HepG2 (cell line): ENCODE results near the gene KDM2B. TPM values are rescaled to one million over a fixed set of nuclear protein-coding genes. Genes with fewer than 3 reads are reported as not detected.
A peak's percentile ranks its signal among the peaks of the same experiment; 100 is the strongest.

ENCODE experiments used
- CBX5 ChIP-seq: sonication (generic); formaldehyde crosslinking; IDR thresholded peaks from 2 replicates; pipeline ENCODE4 v1.4.0; 2020; ENCODE audit warnings: missing genetic modification reagents, borderline replicate concordance
- HMG20B ChIP-seq: conservative IDR thresholded peaks from 2 replicates; pipeline ENCODE4 v1.6.1; 2016; ENCODE audit warnings: missing genetic modification reagents, missing compliant biosample characterization
- XBP1 ChIP-seq: sonication (generic); formaldehyde crosslinking; IDR thresholded peaks from 2 replicates; pipeline ENCODE4 v1.5.0; 2020; ENCODE audit warnings: missing genetic modification reagents
- ZBTB7A ChIP-seq: sonication (generic); formaldehyde crosslinking; IDR thresholded peaks from 2 replicates; pipeline ENCODE4 v1.8.0; 2022; ENCODE audit warnings: mild to moderate bottlenecking, missing genetic modification reagents
- ZNF263 ChIP-seq: sonication (generic); formaldehyde crosslinking; IDR thresholded peaks from 2 replicates; pipeline ENCODE4 v1.4.0; 2020; ENCODE audit warnings: missing genetic modification reagents
- ZNF34 ChIP-seq: sonication (generic); formaldehyde crosslinking; IDR thresholded peaks from 2 replicates; pipeline ENCODE4 v1.4.0; 2020; ENCODE audit warnings: mild to moderate bottlenecking, missing genetic modification reagents, borderline replicate concordance
- ZNF549 ChIP-seq: sonication (generic); formaldehyde crosslinking; IDR thresholded peaks from 2 replicates; pipeline ENCODE4 v1.5.0; 2020; ENCODE audit warnings: missing genetic modification reagents
- ZNF550 ChIP-seq: sonication (generic); formaldehyde crosslinking; IDR thresholded peaks from 2 replicates; pipeline ENCODE4 v1.4.0; 2020; ENCODE audit warnings: mild to moderate bottlenecking, missing genetic modification reagents, borderline replicate concordance
- ZNF83 ChIP-seq: sonication (generic); formaldehyde crosslinking; IDR thresholded peaks from 2 replicates; pipeline ENCODE4 v1.4.0; 2020; ENCODE audit warnings: missing genetic modification reagents, mild to moderate bottlenecking, borderline replicate concordance
- polyA plus RNA-seq, 8 experiments: library from polyadenylated mRNA; depleted of rRNA in 3 of 8; stranded (reverse) in 7 of 8; unstranded in 1 of 8; fragments of >200 nt; fragmentation: Illumina TruSeq in 4 of 8; extraction: Trizol in 4 of 8; gene quantifications; 2 replicates each; pipeline versions ENCODE4 v1.2.1 to v1.2.3, GENCODE V29; 2011 to 2016; ENCODE audit warnings: low read depth in 4 of 8, missing spikeins in 1 of 8, mixed read lengths in 1 of 8; ENCODE audit not compliant: insufficient read depth in 1 of 8
- total RNA-seq, 5 experiments: library from RNA; depleted of rRNA; stranded (reverse); fragments of >200 nt; fragmentation: Illumina TruSeq; extraction: Trizol; gene quantifications; 2 replicates each; pipeline ENCODE4 v1.2.3, GENCODE V29; 2016; ENCODE audit warnings: low read depth in 1 of 5
- TF ChIP-seq, protein P1 (sequence below): sonication (generic); formaldehyde crosslinking; IDR thresholded peaks from 2 replicates; pipeline ENCODE4 v1.4.0; 2020; ENCODE audit warnings: missing genetic modification reagents, borderline replicate concordance
- TF ChIP-seq, protein P2 (sequence below): sonication (generic); formaldehyde crosslinking; IDR thresholded peaks from 2 replicates; pipeline ENCODE4 v1.4.0; 2020; ENCODE audit warnings: mild to moderate bottlenecking, missing genetic modification reagents
- TF ChIP-seq, protein P3 (sequence below): sonication (generic); formaldehyde crosslinking; IDR thresholded peaks from 2 replicates; pipeline ENCODE4 v1.5.1; 2020; ENCODE audit warnings: mild to moderate bottlenecking, missing genetic modification reagents, moderate library complexity
- TF ChIP-seq, protein P4 (sequence below): sonication (generic); formaldehyde crosslinking; IDR thresholded peaks from 2 replicates; pipeline ENCODE4 v1.9.0; 2021; ENCODE audit warnings: missing genetic modification reagents, mild to moderate bottlenecking, borderline replicate concordance
- TF ChIP-seq, protein P5 (sequence below): sonication (generic); formaldehyde crosslinking; IDR thresholded peaks from 2 replicates; pipeline ENCODE4 v1.5.1; 2020; ENCODE audit warnings: missing genetic modification reagents, mild to moderate bottlenecking, borderline replicate concordance

The KDM2B gene
- total and polyA plus RNA-seq, 2 of the 13 experiments (the other 11 are each of a cell fraction or from before 2014, with no cell fraction given): 17.5 to 26.1 TPM

DNA sequence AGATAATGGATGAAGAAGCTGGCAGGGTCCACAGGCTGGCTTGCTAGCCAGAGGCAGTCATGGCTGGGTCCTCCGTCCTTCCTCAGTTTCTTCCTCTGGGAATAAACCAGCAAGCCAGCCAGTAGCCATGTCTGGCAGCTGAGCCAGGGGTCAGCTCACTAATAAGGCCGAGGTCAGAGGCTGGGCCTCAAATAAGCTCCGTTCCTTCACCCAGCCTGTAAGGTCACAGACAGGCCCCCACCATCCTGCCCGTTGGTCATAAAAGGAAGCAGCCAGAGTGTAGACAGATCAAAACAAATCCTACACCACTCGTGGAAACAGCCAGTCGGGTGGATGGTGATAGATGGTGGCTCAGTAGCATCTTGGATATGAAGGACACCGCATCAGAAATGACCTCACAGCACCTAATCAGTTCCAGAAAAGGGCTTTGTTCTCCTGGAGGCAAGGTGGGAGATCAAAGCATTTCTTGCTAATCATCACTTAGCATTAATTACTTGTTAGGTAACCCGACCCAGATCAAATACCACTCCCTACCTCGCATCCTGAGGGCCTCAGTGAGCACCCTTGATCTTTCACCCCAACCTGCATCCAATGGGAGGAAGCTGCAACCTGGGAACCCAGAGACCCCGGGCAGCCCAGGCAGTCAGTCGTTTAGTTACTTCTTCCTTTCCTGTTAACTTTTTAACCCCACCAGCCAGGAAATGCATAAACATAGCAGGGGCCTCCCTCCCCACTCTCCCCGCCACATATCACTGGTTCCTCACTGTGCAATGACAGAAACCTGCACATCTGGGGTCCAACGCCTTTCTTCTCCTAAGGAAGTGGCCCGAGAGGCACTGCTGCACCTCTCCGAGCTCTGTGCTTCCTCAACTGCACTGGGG lies 90.2 kb downstream of the KDM2B start (continued):
- TF ChIP-seq ZBTB7A (CRISPR knock-in tag): 0 out of 2 replicates have a peak, but pooled peaks have one; percentile 6
- no peak for TF ChIP-seq ZNF83
- TF ChIP-seq, protein P1, sequence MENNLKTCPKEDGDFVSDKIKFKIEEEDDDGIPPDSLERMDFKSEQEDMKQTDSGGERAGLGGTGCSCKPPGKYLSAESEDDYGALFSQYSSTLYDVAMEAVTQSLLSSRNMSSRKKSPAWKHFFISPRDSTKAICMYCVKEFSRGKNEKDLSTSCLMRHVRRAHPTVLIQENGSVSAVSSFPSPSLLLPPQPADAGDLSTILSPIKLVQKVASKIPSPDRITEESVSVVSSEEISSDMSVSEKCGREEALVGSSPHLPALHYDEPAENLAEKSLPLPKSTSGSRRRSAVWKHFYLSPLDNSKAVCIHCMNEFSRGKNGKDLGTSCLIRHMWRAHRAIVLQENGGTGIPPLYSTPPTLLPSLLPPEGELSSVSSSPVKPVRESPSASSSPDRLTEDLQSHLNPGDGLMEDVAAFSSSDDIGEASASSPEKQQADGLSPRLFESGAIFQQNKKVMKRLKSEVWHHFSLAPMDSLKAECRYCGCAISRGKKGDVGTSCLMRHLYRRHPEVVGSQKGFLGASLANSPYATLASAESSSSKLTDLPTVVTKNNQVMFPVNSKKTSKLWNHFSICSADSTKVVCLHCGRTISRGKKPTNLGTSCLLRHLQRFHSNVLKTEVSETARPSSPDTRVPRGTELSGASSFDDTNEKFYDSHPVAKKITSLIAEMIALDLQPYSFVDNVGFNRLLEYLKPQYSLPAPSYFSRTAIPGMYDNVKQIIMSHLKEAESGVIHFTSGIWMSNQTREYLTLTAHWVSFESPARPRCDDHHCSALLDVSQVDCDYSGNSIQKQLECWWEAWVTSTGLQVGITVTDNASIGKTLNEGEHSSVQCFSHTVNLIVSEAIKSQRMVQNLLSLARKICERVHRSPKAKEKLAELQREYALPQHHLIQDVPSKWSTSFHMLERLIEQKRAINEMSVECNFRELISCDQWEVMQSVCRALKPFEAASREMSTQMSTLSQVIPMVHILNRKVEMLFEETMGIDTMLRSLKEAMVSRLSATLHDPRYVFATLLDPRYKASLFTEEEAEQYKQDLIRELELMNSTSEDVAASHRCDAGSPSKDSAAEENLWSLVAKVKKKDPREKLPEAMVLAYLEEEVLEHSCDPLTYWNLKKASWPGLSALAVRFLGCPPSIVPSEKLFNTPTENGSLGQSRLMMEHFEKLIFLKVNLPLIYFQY (CRISPR knock-in tag): no peak
- peak; percentile 69; the same call in 1 of the 2 replicates for TF ChIP-seq HMG20B (CRISPR knock-in tag)
- TF ChIP-seq, protein P2, sequence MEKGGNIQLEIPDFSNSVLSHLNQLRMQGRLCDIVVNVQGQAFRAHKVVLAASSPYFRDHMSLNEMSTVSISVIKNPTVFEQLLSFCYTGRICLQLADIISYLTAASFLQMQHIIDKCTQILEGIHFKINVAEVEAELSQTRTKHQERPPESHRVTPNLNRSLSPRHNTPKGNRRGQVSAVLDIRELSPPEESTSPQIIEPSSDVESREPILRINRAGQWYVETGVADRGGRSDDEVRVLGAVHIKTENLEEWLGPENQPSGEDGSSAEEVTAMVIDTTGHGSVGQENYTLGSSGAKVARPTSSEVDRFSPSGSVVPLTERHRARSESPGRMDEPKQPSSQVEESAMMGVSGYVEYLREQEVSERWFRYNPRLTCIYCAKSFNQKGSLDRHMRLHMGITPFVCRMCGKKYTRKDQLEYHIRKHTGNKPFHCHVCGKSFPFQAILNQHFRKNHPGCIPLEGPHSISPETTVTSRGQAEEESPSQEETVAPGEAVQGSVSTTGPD (CRISPR knock-in tag): no peak
- TF ChIP-seq ZNF34: no peak
- no peak for TF ChIP-seq XBP1 (CRISPR knock-in tag)
- no peak for TF ChIP-seq ZNF549
- TF ChIP-seq, protein P3, sequence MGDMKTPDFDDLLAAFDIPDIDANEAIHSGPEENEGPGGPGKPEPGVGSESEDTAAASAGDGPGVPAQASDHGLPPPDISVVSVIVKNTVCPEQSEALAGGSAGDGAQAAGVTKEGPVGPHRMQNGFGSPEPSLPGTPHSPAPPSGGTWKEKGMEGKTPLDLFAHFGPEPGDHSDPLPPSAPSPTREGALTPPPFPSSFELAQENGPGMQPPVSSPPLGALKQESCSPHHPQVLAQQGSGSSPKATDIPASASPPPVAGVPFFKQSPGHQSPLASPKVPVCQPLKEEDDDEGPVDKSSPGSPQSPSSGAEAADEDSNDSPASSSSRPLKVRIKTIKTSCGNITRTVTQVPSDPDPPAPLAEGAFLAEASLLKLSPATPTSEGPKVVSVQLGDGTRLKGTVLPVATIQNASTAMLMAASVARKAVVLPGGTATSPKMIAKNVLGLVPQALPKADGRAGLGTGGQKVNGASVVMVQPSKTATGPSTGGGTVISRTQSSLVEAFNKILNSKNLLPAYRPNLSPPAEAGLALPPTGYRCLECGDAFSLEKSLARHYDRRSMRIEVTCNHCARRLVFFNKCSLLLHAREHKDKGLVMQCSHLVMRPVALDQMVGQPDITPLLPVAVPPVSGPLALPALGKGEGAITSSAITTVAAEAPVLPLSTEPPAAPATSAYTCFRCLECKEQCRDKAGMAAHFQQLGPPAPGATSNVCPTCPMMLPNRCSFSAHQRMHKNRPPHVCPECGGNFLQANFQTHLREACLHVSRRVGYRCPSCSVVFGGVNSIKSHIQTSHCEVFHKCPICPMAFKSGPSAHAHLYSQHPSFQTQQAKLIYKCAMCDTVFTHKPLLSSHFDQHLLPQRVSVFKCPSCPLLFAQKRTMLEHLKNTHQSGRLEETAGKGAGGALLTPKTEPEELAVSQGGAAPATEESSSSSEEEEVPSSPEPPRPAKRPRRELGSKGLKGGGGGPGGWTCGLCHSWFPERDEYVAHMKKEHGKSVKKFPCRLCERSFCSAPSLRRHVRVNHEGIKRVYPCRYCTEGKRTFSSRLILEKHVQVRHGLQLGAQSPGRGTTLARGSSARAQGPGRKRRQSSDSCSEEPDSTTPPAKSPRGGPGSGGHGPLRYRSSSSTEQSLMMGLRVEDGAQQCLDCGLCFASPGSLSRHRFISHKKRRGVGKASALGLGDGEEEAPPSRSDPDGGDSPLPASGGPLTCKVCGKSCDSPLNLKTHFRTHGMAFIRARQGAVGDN: peak; percentile 61; the same call in 1 of the 2 replicates
- TF ChIP-seq, protein P4, sequence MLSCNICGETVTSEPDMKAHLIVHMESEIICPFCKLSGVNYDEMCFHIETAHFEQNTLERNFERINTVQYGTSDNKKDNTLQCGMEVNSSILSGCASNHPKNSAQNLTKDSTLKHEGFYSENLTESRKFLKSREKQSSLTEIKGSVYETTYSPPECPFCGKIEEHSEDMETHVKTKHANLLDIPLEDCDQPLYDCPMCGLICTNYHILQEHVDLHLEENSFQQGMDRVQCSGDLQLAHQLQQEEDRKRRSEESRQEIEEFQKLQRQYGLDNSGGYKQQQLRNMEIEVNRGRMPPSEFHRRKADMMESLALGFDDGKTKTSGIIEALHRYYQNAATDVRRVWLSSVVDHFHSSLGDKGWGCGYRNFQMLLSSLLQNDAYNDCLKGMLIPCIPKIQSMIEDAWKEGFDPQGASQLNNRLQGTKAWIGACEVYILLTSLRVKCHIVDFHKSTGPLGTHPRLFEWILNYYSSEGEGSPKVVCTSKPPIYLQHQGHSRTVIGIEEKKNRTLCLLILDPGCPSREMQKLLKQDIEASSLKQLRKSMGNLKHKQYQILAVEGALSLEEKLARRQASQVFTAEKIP: no peak
- TF ChIP-seq, protein P5, sequence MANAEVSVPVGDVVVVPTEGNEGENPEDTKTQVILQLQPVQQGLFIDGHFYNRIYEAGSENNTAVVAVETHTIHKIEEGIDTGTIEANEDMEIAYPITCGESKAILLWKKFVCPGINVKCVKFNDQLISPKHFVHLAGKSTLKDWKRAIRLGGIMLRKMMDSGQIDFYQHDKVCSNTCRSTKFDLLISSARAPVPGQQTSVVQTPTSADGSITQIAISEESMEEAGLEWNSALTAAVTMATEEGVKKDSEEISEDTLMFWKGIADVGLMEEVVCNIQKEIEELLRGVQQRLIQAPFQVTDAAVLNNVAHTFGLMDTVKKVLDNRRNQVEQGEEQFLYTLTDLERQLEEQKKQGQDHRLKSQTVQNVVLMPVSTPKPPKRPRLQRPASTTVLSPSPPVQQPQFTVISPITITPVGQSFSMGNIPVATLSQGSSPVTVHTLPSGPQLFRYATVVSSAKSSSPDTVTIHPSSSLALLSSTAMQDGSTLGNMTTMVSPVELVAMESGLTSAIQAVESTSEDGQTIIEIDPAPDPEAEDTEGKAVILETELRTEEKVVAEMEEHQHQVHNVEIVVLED (CRISPR knock-in tag): peak; percentile 65; the same call in 1 of the 2 replicates
- TF ChIP-seq ZNF263: no peak
- TF ChIP-seq ZNF550 (CRISPR knock-in tag): no peak
- 0 out of 2 replicates have a peak, but pooled peaks have one; percentile 16 for TF ChIP-seq CBX5 (CRISPR knock-in tag)
